GM08714 (cell line): Measurements from ENCODE around the gene DDRGK1.
"Not testable (repeated sequence)": the region's sequence is repeated elsewhere in the genome, so short reads cannot be mapped to it uniquely, and the experiment has no call there.

Experiments
- H3K4me3 ChIP-seq: fragments of 200-500 bp; sonication (Bioruptor generic); 2 replicates; pipeline ENCODE4 v1.5.1; 2014; ENCODE audit warnings: mild to moderate bottlenecking, low read length, inconsistent platforms
- ZNF274 ChIP-seq: IDR thresholded peaks from 2 replicates; pipeline ENCODE4 v1.6.1; 2012; ENCODE audit warnings: mild to moderate bottlenecking, low read depth, low read length

The DDRGK1 gene

DNA sequence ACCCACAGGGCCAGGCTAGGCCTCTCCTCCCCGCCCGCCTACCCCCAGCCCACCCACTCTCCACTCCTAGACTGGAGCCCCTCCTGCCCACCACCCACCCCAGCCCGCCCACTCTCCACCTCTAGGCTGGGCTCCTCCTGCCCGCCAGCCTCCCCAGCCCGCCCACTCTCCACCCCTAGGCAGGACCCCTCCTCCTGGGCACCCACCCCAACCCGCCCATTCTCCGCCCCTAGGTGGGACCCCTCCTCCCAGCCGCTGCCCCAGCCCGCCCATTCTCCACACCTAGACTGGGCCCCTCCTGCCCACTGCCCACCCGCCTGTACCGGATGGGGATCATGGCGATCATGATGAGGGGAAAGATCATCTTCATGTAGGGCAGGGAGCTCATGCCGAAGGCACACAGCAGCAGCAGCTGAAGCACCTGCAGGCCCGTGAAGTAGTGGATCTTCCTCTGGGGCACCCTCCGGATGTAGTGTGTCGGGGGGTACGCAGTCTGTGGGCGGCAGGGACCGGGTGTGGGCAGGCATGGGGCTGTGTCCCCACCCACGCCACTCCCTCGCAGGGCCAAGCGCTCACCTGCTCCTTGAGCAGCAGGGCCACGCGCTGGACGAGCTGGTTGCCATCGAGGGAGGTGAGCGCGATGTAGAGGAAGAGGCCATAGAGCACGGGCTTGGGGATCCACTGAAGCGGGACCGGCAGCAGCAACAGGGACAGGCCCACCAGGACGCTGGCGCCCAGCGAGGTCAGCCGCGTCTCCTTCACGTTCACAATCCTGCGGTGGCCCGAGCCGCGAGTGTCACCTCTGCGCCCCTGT lies 23.7 kb upstream of the DDRGK1 start:
- no peak for TF ChIP-seq ZNF274
- H3K4me3 ChIP-seq: no peak overlapping the region

DNA sequence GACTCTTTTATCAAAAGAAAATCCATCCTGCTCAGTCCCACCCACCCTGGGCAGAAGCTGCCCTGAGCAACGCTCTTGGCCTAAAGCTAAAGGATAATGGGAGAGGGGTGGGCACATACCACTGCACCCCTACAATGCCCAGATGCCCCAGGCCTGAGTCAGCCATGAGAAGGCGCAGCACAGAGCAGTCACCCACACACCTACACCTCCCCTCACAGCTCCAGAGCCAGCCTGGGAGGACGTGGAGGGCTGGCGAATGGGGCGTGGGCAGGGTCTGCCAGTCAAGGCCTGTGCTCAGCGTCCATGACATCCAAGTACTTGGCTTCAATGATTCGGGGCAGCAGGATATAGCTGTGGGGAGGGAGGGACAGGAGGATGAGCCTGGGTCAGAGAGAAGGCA lies 23.0 kb upstream of the DDRGK1 start:
- H3K4me3 ChIP-seq: no peak overlapping the region
- TF ChIP-seq ZNF274: no peak

DNA sequence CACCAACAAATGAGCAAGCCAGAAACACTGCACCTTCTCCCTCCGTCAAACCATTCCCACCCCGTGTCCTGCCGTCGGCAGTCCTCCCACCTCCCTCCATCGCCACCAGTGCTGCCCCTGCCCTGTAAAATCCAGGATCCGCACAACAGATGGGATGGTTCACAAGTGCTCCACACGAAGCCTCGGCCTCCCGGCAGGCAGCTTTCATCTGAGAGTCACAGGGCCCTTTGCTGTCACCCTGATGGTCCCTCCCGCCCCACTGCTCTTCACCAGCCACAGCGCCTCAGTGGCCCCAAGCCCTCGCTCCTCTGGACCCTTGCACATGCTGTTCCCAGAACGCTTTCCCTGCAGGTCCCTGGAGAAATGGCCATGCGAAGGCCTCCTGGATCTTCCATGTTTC lies 22.4 kb upstream of the DDRGK1 start:
- TF ChIP-seq ZNF274: no peak
- H3K4me3 ChIP-seq: no peak overlapping the region

DNA sequence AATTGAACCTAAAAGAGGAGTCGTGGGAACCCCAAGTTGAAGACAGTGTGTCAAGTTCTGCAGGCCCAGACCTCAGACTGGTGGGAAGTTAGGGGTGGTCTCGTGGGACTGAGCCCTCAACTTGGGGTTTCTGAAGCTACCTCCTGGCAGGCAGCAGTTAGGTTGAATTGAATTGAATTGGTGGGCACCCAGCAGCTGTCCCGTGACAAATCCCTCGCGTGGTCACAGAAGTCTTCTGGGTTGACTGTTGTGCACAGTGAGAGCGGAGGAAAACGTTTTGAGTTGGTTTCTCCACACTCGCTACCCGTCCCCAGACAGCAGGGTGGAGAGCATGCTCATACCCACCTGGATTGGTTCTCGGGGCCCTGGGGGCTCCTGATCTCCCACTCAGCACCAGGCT lies 21.6 kb upstream of the DDRGK1 start:
- H3K4me3 ChIP-seq: no peak overlapping the region
- no peak for TF ChIP-seq ZNF274

DNA sequence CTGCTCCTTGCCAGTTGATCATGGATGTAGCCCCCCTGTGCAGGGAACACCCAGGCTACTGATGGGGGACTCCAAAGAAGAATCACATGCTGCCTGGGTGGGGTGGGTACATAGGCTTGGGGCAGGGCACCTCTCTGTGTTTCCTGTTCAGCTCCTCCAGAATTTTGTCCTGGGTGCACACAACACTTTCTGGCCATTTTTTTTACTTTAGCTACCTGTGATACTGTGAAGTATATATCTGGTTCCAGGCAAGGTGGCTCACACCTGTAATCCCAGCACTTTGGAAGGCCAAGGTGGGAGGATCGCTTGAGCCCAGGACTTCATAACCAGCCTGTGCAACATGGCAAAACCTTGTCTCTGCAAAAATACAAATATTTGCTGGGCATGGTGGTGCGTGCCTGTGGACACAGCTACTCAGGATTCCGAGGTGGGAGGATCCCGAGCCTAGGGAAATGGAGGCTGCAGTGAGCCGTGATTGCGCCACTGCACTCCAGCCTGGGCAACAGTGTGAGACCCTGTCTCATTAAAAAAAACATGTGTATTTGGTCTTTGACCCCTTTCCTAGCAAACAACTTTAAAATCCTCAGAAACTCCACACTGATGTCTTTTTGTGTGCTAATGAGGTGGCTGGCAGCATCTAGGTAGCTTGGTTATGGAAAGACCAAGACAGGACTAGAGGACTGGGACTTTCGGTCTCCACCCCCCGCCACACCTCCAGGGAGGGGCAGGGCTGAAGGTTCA lies 20.4 kb upstream of the DDRGK1 start:
- no peak overlapping the region for H3K4me3 ChIP-seq
- TF ChIP-seq ZNF274: no peak

DNA sequence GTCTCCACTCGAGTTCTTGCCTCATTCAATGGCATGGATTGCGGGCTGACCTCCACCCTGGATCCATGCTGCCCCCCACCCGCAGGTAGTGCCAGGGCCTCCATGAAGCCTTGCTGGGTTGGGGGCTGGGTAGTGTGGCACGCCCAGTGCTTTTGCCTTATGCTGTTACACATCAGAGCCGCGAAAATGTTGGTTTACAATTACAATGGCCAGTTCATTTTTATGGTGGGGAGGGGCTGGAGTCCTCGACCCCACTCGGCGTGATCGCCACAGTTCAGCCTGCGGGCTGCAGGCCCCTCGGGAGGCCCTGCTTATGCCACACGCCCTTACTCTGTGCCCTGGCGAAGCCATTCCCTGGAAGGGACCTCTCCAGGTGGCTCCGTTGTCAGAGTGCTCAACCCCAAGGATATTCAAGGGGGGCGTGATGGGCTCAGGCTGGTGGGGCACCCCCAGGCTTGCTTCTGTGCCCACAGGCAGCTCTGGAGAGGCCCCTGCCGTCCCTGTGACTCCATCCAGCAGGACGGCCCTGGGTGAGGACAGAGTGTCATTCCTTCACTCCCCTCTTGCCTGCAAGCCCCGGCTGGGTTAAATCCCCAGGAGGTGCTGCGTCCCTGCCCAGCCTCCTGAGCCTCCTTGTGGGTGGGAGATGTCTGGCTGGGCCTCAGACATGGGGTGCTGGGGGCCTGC lies 19.7 kb upstream of the DDRGK1 start:
- TF ChIP-seq ZNF274: no peak
- H3K4me3 ChIP-seq: no peak overlapping the region

DNA sequence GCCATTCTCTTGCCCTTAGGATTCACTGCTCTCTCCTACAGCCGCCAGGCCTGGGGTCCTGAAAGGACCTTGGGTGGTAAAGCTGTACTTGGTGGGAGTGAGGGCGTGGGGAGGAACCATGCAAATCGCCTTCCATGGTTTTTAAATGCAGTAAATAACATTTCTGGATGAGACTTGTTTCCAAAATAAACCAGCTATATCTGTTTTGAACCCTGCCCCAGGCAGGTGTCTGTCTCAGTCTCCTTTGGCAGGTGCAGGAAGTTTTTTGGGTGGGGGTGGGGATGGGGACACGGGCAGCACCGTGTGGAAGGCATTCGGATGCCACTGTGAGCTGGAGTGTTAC lies 19.1 kb upstream of the DDRGK1 start:
- no peak overlapping the region for H3K4me3 ChIP-seq
- TF ChIP-seq ZNF274: no peak

DNA sequence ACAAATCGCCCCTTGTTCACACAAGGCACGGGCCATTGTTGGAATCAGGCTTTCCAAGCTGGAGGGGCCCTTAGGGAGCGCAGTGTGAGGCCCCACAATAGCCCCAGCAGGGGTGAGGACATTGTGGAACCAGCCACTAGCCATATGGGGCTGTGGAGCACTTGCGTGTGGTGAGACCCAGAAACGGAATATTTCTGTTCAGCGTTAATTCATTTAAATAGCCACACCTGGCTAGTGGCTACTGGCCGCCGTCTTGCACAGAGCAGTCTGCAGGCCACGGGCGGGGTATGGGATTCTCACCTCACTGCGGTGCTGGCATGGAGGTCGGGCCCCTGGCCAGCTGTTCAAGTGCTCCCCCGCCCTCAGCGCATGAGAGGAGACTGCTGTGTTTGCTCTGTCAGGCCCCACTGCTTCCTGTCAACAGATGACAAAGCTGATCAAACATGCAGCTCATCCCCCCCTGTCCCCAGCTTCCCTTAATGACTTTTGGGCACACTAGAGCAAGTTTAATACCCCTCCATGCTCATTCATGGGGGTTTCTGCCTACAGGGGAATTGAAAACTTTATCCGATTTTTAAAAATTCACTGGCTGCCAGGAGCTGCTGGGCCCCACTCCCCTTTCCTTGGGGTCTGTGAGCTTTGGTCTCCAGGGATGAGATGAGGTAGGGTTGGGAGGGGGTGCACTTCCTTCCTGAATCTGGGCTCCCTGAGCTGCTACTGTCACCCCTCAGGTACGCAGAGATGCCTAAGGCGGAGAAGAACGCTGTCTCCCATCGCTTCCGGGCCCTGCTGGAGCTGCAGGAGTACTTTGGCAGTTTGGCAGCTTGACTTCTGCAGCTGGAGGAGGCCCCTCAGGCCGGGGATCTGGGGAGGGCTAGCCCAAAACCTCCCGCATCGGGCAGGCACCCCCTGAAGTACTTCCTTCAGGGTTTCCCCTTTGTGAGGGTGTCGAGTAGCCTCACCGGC lies 18.4 kb upstream of the DDRGK1 start:
- H3K4me3 ChIP-seq: no peak overlapping the region
- no peak for TF ChIP-seq ZNF274

DNA sequence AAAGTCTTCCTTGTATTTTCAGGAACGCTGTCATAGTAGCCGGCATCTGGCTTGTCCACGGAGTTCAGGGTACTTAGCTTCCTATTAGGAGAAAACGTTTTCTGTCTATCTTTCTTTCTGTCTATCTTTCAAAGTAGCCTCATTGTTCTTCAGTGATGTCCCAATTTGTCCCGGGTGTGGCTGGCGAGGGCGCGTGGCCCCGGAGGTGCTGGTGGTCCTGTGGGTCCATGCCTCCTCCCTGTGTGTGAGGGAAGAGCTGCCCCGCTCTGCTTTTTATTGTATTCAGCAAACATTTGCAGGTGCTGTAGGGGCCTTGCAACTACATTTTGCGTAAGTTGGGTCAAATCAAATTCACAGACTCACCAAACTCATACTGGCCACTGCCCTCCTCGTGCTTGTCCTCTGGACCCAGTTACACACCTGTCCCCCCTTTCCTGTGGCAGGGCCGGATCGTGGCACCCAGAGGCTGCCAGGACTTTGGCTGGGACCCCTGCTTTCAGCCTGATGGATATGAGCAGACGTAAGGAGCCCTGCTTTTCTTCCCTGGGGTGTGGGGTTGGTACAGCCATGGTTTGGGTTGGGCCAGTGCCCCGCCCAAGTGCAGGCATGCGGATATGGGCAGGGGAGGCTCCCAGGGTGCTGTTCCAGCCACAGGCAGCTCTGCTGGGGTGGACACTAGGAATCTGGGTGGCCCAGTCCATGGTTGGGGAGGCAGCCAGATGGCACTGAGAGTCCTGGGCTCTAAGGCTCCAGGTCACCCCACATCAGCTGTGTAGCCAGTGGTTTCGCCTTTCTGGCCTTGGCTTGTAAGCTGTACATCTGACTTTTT lies 17.1 kb upstream of the DDRGK1 start:
- no peak overlapping the region for H3K4me3 ChIP-seq
- TF ChIP-seq ZNF274: no peak

DNA sequence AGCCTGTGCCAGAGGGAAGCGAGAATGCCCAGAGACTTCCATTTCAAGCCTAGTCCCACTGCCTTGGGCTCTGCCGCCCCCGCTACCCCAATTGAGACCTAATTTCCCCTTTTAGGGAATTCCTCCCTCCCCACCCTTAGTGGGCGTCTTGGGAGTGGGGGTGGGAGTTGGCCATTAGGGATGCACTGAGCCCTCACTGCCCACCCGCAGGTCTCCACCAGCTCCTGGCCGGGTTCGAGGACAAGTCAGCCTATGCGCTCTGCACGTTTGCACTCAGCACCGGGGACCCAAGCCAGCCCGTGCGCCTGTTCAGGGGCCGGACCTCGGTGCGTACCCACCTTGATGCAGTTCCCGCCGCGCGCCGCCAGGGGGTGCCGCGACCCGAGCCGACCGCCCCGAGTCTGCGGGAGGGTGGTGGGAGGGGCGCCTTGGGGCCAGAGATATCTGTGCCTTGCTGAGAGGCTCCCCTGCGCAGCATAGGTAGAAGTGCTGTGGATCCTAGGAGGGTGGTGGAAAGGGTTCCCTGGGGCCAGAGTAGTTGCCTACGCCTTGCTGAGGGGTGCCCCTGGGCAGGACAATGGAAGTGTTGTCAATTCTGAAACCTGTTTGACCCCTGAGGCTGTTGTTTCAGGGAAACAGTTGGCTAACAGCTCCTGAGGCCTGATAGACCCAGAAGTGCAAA lies 14.0 kb upstream of the DDRGK1 start:
- no peak overlapping the region for H3K4me3 ChIP-seq
- no peak for TF ChIP-seq ZNF274

DNA sequence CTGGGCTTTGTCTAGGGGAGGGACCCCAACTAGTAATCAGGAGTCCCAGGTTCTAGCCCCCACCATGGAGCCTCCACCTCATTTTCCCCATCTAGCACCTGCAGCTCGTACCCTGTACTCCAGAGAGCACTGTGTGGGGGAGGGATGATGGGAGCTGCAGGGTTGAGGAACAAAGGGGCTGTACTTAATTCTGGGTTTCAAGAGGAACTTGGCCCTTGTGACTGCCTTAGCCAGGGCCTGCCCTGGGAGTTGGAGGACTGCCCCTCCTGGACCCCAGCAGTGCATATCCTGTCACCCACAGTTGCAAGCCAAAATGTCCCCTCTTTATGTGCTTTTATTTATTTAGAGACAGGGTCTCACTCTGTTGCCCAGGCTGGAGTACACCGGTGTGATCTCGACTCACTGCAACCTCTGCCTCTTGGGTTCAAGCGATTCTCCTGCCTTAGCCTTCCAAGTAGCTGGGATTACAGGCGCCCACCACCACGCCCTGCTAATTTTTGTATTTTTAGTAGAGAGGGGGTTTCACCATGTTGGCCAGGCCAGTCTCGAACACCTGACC lies 11.0 kb upstream of the DDRGK1 start:
- not testable (repeated sequence) for H3K4me3 ChIP-seq

DNA sequence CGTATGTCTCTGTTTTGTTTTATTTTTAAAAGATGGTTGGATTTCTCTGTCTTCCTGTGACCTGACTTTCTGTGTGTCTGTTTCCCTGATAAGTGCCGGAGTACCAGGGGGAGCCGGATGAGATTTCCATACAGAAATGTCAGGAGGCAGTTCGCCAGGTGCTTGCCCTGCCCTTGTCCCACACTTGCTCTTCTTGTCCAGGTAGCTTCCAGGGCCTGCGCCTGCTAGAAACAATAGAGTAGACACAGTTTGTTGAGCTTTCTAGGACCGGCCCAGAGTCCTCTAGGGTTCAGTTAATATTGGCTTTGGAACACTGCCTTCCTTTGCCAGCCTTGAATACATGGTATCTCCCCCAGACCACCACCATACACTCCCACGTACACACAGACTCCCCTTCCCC lies 8.7 kb upstream of the DDRGK1 start:
- no peak for TF ChIP-seq ZNF274
- H3K4me3 ChIP-seq: no peak overlapping the region
